DND-41 (cell line): ENCODE data around the gene NIM1K.
"Not testable (repeated sequence)": the region's sequence is repeated elsewhere in the genome, so short reads cannot be mapped to it uniquely, and the experiment has no call there.

Source experiments
- ATAC-seq: fragments of 200-7000 bp; cut with Tn5 transposase; 3 replicates; pipeline ENCODE4 v1.9.1; 2021; ENCODE audit warnings: low read depth; ENCODE audit not compliant: insufficient read depth
- DNase-seq: peaks from one replicate; pipeline ENCODE4 v3.0.0-alpha.2; 2020
- H2AFZ ChIP-seq: 2 replicates; pipeline ENCODE4 v1.6.0; 2012; ENCODE audit warnings: low read depth, low read length
- H3K27ac ChIP-seq: 2 replicates; pipeline ENCODE4 v1.5.1; 2012; ENCODE audit warnings: low read length, inconsistent platforms
- H3K27me3 ChIP-seq: fragments of 200-600 bp; sonication (generic); 2 replicates; pipeline ENCODE4 v1.6.0; 2012; ENCODE audit warnings: low read length, mild to moderate bottlenecking, inconsistent platforms; ENCODE audit not compliant: insufficient read depth, poor library complexity
- H3K36me3 ChIP-seq: 2 replicates; pipeline ENCODE4 v1.5.1; 2012; ENCODE audit warnings: low read length, inconsistent platforms; ENCODE audit not compliant: insufficient read depth
- H3K4me1 ChIP-seq: 2 replicates; pipeline ENCODE4 v1.5.1; 2012; ENCODE audit warnings: mild to moderate bottlenecking, low read length; ENCODE audit not compliant: insufficient read depth
- H3K4me2 ChIP-seq: 2 replicates; pipeline ENCODE4 v1.6.0; 2012; ENCODE audit warnings: mild to moderate bottlenecking, moderate library complexity, low read length, inconsistent platforms; ENCODE audit not compliant: insufficient read depth
- H3K4me3 ChIP-seq, 2 experiments: fragments of 200-600 bp in 1 of 2; shearing (Covaris generic) in 1 of 2; 2 replicates each; pipeline ENCODE4 v1.5.1; 2012 to 2016; ENCODE audit warnings: inconsistent platforms in 2 of 2, low read length in 2 of 2, mild to moderate bottlenecking in 2 of 2, low read depth in 1 of 2, moderate library complexity in 1 of 2
- H3K79me2 ChIP-seq: 2 replicates; pipeline ENCODE4 v1.6.0; 2012; ENCODE audit warnings: low read length, inconsistent platforms; ENCODE audit not compliant: insufficient read depth
- H3K9ac ChIP-seq: 2 replicates; pipeline ENCODE4 v1.6.0; 2012; ENCODE audit warnings: low read depth, mild to moderate bottlenecking, inconsistent platforms, low read length, moderate library complexity
- H3K9me3 ChIP-seq: 2 replicates; pipeline ENCODE4 v1.5.1; 2012; ENCODE audit warnings: low read length, moderate library complexity, mild to moderate bottlenecking, inconsistent platforms; ENCODE audit not compliant: insufficient read depth, severe bottlenecking
- H4K20me1 ChIP-seq: 2 replicates; pipeline ENCODE4 v1.6.0; 2012; ENCODE audit warnings: low read length; ENCODE audit not compliant: insufficient read depth
- EZH2 ChIP-seq: IDR thresholded peaks from 3 replicates; pipeline ENCODE4 v1.6.1; 2012; ENCODE audit warnings: borderline replicate concordance, low read depth, mild to moderate bottlenecking, moderate library complexity, low read length, inconsistent platforms; ENCODE audit not compliant: severe bottlenecking
- TF ChIP-seq, protein P1 (sequence below): IDR thresholded peaks from 2 replicates; pipeline ENCODE4 v1.5.1; 2012; ENCODE audit warnings: borderline replicate concordance, low read length, moderate library complexity, mild to moderate bottlenecking; ENCODE audit not compliant: poor library complexity, severe bottlenecking; ENCODE audit errors: extremely low read depth

The NIM1K gene

DNA sequence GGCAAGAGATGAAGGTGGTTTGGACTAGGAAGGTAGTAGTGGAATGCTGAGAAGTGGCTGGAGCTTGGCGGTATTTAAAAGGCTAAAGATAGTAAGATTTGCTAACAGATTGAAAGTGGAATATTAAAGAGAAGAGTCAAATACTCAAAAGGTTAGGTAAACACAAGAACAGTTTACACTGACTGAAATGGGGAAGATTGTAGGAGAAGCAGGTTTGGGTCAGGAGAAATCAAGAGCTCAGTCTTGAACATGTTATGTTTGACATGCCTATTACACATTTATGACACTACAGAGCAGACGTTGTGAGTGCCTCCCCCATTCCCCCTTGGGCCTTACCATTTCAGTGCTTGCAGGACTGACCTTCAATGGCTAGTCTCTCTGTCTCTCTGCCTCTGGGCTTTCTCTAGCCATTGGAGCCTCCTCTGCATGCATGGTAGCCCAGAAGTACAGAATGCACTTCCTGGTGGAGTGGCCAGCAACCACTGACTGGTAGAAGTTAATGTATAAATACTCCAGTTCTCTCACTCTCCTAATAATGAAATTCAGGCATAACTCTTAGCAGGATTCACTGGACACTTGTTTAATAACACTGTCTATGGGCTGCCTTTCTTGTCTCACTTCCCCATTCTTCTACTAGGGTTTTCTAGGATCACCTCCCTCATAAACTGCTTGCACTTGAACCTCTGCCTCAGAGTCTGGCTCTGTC, 64.4 kb downstream of the NIM1K start:
- no peak overlapping the region for H3K9ac ChIP-seq
- H3K9me3 ChIP-seq = no peaks in the 10 kb centered on the region
- no peak for TF ChIP-seq EZH2
- TF ChIP-seq, protein P1, sequence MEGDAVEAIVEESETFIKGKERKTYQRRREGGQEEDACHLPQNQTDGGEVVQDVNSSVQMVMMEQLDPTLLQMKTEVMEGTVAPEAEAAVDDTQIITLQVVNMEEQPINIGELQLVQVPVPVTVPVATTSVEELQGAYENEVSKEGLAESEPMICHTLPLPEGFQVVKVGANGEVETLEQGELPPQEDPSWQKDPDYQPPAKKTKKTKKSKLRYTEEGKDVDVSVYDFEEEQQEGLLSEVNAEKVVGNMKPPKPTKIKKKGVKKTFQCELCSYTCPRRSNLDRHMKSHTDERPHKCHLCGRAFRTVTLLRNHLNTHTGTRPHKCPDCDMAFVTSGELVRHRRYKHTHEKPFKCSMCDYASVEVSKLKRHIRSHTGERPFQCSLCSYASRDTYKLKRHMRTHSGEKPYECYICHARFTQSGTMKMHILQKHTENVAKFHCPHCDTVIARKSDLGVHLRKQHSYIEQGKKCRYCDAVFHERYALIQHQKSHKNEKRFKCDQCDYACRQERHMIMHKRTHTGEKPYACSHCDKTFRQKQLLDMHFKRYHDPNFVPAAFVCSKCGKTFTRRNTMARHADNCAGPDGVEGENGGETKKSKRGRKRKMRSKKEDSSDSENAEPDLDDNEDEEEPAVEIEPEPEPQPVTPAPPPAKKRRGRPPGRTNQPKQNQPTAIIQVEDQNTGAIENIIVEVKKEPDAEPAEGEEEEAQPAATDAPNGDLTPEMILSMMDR = no peak
- no peak overlapping the region for H3K4me2 ChIP-seq
- H3K36me3 ChIP-seq = no peaks in the 10 kb centered on the region
- peaks cover 4% of the 10 kb centered on the region for H3K27me3 ChIP-seq
- ATAC-seq (no peak), DNase-seq (no peak)
- no peak overlapping the region for H3K27ac ChIP-seq
- no peaks in the 10 kb centered on the region for H3K79me2 ChIP-seq
- H3K4me1 ChIP-seq = no peaks in the 10 kb centered on the region
- no peaks in the 10 kb centered on the region for H4K20me1 ChIP-seq
- no peak overlapping the region for H3K4me3 ChIP-seq
- H2AFZ ChIP-seq = no peak overlapping the region

DNA sequence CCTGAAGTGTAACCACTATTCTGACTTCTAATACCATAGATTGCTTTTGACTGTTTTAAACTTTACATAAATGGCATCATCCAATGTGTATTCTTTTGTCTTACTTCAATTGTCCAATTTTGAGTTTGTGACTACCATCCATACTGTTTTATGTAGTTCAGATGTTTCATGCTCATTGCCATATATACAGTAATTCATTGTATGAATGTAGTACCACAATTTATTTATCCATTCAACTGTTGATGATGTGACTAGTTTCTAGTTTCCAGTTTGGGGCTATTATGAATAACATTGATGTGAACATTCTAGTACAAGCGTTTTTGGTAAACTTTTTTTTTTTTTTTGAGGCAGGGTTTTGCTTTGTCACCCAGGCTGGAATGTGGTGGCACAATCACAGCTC, 66.1 kb downstream of the NIM1K start:
- Histone ChIP-seq H3K27ac (no peak overlapping the region), H2AFZ (no peak overlapping the region), H3K9me3 (no peaks in the 10 kb centered on the region), H3K9ac (no peak overlapping the region), H3K4me2 (no peak overlapping the region), H3K36me3 (no peaks in the 10 kb centered on the region), H3K4me3 (no peak overlapping the region), H3K4me1 (no peaks in the 10 kb centered on the region), H4K20me1 (no peaks in the 10 kb centered on the region), H3K27me3 (peaks cover 4% of the 10 kb centered on the region), H3K79me2 (no peaks in the 10 kb centered on the region)
- DNase-seq (no peak), ATAC-seq (no peak)
- TF ChIP-seq, protein P1 = no peak
- no peak for TF ChIP-seq EZH2

DNA sequence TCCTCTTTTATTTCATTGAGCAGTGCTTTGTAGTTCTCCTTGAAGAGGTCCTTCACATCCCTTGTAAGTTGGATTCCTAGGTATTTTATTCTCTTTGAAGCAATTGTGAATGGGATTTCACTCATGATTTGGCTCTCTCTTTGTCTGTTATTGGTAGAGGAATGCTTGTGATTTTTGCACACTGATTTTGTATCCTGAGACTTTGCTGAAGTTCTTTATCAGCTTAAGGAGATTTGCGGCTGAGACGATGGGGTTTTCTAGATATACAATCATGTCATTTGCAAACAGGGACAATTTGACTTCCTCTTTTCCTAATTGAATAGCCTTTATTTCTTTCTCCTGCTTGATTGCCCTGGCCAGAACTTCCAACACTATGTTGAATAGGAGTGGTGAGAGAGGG, 70.2 kb downstream of the NIM1K start:
- not testable (repeated sequence) for H3K36me3 ChIP-seq, DNase-seq, H3K4me3 ChIP-seq, H3K27me3 ChIP-seq, ATAC-seq, H3K79me2 ChIP-seq, H3K4me1 ChIP-seq, H3K27ac ChIP-seq, H3K4me2 ChIP-seq, H4K20me1 ChIP-seq, H3K9ac ChIP-seq, H2AFZ ChIP-seq, H3K9me3 ChIP-seq

DNA sequence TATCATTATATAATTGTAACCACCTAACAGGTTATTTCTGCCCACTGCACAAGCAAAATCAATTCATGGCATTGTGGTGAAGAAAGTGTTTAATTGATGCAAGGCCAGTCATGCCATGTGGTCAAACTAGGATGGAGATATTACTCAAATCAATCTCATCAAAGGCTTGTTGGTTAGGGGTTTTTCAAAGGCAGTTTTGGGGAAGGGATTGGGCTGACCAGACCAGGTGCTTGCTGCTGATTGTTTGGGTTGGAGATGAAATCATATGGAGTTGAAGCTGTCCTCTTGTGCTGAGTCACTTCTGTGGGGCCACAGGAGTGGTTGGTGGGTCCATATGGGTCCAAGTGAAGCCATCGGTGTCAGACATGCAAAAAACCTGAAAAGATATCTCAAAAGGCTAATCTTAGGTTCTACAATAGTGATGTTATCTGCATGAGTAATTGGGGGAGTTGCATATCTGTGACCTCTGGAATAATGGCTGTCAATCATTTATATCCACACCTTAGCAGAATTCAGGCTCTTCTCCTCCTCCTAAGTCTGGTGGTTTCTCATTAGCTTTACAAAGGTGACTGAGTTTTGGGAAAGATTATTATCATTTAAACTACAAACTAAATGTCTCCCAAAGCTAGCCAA, 76.3 kb downstream of the NIM1K start:
- ATAC-seq (no peak), DNase-seq (no peak)
- Histone ChIP-seq H4K20me1 (no peaks in the 10 kb centered on the region), H3K9ac (no peak overlapping the region), H3K9me3 (no peaks in the 10 kb centered on the region), H3K4me3 (no peak overlapping the region), H3K36me3 (no peaks in the 10 kb centered on the region), H3K79me2 (no peaks in the 10 kb centered on the region), H3K4me2 (no peak overlapping the region), H3K27me3 (no peaks in the 10 kb centered on the region), H2AFZ (no peak overlapping the region), H3K4me1 (no peaks in the 10 kb centered on the region), H3K27ac (no peak overlapping the region)
- TF ChIP-seq, protein P1 = no peak
- no peak for TF ChIP-seq EZH2
